ENCODE data around the gene PSEN1. TPM values are rescaled to one million over a fixed set of nuclear protein-coding genes. Genes with fewer than 3 reads are reported as not detected.

Gene PSEN1
- total RNA-seq, 4 donors from 2014 or later, result 46.5 to 90.9 (median 62.0) TPM

DNA sequence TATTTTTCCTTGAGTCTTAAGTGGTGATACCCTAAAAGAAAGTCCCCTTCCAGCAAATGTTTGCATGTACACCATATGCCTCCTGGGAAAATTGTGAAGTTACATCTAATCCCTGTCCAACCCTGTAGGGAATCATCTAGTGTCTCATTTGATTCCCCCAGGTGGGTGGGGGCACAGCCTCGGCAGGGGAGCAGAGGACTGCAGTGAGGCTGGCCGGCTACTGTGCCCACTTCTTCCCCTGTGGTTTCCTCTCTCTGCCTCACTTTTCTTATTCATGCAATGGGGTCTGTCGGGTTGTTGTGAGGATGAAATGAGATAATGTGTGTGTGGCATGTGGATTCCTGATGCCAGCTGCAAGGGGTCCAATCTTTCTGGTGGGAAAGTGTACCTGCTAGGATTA lies 107.0 kb downstream of the PSEN1 start:
- WGBS, result 83% methylated on average over 3 of the region's 3 CpGs

DNA sequence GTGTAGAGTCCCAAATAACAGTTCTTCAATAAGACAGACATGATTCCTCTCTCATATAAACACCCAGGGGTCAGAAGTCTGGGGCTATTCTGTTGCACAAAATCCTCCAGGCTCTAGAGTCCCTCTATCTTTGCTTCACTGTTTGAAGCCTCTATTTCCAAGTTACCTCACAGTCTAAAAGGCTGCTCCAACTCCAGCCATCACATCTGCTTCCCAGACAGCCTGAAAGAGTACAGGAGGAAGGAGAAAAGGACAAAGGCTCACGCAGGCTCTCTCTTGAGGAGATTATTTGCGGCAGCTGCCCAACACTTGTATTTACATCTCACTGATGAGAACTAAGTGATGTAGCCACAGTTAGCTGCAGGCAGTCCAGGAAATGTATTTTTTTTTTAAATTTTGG lies 107.4 kb downstream of the PSEN1 start:
- Histone ChIP-seq H3K4me3 (no peak overlapping the region), H3K4me1 (peaks cover 48% of the 10 kb centered on the region), H3K9me3 (no peaks in the 10 kb centered on the region), H3K27ac (no peak overlapping the region), H3K36me3 (no peaks in the 10 kb centered on the region), H3K27me3 (peaks cover 7% of the 10 kb centered on the region)
- no peak for DNase-seq (ENCODE audit: low spot score in 2 of 2)
- WGBS, result 100% methylated on average over 2 of the region's 2 CpGs
- TF ChIP-seq POLR2A (IDR thresholded peaks at IDR 0.05) (no peak), POLR2AphosphoS5 (IDR thresholded peaks at IDR 0.05) (no peak), EP300 (IDR thresholded peaks at IDR 0.05) (no peak)
- TF ChIP-seq, protein P1, sequence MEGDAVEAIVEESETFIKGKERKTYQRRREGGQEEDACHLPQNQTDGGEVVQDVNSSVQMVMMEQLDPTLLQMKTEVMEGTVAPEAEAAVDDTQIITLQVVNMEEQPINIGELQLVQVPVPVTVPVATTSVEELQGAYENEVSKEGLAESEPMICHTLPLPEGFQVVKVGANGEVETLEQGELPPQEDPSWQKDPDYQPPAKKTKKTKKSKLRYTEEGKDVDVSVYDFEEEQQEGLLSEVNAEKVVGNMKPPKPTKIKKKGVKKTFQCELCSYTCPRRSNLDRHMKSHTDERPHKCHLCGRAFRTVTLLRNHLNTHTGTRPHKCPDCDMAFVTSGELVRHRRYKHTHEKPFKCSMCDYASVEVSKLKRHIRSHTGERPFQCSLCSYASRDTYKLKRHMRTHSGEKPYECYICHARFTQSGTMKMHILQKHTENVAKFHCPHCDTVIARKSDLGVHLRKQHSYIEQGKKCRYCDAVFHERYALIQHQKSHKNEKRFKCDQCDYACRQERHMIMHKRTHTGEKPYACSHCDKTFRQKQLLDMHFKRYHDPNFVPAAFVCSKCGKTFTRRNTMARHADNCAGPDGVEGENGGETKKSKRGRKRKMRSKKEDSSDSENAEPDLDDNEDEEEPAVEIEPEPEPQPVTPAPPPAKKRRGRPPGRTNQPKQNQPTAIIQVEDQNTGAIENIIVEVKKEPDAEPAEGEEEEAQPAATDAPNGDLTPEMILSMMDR (IDR thresholded peaks at IDR 0.05), result no peak

More for the DNA sequence above, 107.0 kb downstream of the PSEN1 start:
- H3K36me3 ChIP-seq, result no peaks in the 10 kb centered on the region
- no peak overlapping the region for H3K4me3 ChIP-seq
- no peaks in the 10 kb centered on the region for H3K9me3 ChIP-seq
- H3K27me3 ChIP-seq, result peaks cover 7% of the 10 kb centered on the region
- DNase-seq (ENCODE audit: low spot score in 2 of 2), result no peak
- no peak for TF ChIP-seq POLR2AphosphoS5 (IDR thresholded peaks at IDR 0.05)
- TF ChIP-seq, protein P1 (IDR thresholded peaks at IDR 0.05), result no peak
- TF ChIP-seq POLR2A (IDR thresholded peaks at IDR 0.05), result no peak
- TF ChIP-seq EP300 (IDR thresholded peaks at IDR 0.05), result no peak
- peaks cover 52% of the 10 kb centered on the region for H3K4me1 ChIP-seq
- H3K27ac ChIP-seq, result no peak overlapping the region

DNA sequence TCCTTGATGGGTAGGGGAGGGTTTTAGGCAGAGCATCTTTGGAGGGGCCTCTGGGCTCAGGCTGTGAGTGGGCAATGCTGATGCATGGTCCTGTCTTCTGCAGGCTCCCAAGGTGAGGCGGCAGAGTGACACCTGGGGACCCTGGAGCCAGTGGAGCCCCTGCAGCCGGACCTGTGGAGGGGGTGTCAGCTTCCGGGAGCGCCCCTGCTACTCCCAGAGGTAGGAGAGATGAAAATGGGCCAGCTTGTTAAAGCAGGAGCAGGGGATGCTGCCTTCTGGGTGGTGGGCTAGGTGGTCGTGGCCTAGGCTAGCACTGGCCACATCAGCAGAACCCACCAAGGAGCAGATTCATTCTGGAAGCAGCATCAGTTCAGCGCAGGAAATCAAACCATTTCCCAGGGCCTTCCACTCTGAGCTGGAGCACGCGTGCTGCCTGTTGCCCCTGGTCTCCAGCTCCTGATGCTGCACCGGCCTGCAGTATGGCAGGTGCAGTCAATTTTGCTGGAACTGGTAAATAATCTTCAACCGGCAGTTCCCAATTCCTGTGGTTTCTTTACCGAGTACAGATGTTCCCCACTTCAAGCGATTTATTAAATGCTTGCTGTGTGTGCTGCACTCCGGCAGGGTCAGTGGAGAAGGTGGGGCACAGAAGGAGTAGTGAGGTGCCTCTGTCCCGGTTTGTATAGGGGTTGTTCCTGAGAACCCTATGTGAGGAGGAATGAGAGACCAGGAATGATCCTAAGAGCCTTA lies 108.4 kb downstream of the PSEN1 start:
- Histone ChIP-seq H3K9me3 (no peaks in the 10 kb centered on the region), H3K27ac (no peak overlapping the region), H3K27me3 (peaks cover 4% of the 10 kb centered on the region), H3K36me3 (no peaks in the 10 kb centered on the region), H3K4me3 (no peak overlapping the region), H3K4me1 (peaks cover 39% of the 10 kb centered on the region)
- no peak for DNase-seq (ENCODE audit: low spot score in 2 of 2)
- no peak for TF ChIP-seq POLR2AphosphoS5 (IDR thresholded peaks at IDR 0.05)
- TF ChIP-seq POLR2A (IDR thresholded peaks at IDR 0.05), result no peak
- 83% methylated on average over 12 of the region's 14 CpGs for WGBS

DNA sequence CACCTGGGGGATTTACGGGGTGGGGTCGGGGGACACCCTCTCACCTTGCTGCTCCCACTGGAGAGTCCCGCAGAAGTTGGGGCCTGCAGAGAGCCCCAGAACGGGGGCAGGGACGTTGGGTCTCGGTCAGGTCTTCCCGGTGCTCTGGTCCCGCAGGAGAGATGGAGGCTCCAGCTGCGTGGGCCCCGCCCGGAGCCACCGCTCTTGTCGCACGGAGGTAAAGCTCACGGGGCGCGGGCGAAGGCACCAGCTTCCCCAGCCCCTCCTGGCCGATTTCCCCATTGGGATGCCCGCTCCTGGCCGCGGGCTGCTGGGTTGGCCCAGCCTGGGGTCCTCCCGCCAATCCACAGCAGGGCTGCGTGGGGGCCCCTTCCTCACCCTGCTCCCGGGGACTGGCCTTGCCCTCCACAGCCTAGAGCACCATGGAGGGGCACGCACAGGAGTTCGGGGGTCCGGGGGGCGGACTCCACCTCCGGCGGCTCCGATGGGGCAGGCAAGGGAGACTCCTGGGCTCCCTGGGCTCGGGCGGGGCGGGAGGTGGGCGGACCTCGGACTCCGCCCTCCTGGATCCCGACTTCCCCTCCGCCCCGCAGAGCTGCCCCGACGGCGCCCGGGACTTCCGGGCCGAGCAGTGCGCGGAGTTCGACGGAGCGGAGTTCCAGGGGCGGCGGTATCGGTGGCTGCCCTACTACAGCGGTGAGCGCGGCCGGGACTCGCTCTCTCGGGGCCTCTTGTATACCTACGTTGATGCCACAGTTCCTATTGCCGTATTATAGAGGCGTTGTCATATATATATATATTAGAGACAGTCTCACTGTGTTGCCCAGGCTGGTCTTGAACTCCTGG lies 109.4 kb downstream of the PSEN1 start:
- Histone ChIP-seq H3K4me3 (peak overlapping the region; percentile 49), H3K4me1 (peaks cover 30% of the 10 kb centered on the region), H3K27me3 (no peaks in the 10 kb centered on the region), H3K9me3 (no peaks in the 10 kb centered on the region), H3K27ac (no peak overlapping the region), H3K36me3 (peaks cover 4% of the 10 kb centered on the region)
- WGBS, result 37% methylated on average over 32 of the region's 64 CpGs
- no peak for TF ChIP-seq POLR2A (IDR thresholded peaks at IDR 0.05)
- no peak for TF ChIP-seq POLR2AphosphoS5 (IDR thresholded peaks at IDR 0.05)
- TF ChIP-seq, protein P1 (IDR thresholded peaks at IDR 0.05), result no peak
- no peak for TF ChIP-seq EP300 (IDR thresholded peaks at IDR 0.05)
- no peak for DNase-seq (ENCODE audit: low spot score in 2 of 2)

DNA sequence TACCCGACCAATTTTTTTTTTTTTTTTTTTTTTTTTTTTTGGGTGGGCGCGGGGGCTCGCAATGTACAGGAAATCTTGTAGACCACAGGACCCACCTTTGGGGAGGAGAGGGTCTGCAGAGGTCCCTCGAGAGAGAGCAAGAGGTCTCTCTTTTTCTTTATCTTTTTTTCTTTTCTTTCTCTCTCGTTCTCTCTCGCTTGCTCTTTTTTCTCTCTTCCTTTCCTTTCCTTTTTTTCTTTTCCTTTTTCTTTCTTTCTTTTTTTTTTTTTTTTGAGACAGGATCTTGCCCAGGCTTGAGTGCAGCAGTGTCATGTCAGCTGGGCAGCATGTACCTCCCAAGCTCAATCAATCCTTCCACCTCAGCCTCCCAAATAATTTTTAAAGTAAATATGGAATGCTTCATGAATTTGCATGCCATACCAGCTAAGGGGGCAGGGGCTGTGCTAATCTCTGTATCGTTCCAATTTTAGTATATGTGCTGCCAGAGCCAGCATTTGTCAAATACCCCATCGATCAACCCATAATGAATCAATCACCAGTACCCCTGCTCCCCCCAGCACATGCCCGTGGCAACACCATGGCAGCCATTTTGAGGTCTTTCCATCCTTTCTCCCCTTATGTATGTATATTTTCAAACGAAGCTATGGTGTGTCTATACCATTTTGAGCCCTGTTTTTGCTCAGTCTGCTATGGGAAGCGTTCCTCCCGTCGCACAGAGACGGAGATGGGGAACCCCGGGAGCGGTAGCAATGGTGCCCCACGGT lies 110.3 kb downstream of the PSEN1 start:
- H3K4me3 ChIP-seq, result peak overlapping the region; percentile 49
- no peak for DNase-seq (ENCODE audit: low spot score in 2 of 2)
- H3K9me3 ChIP-seq, result no peaks in the 10 kb centered on the region
- WGBS, result 74% methylated on average over 18 of the region's 18 CpGs
- H3K36me3 ChIP-seq, result peaks cover 13% of the 10 kb centered on the region
- H3K27ac ChIP-seq, result no peak overlapping the region
- H3K27me3 ChIP-seq, result no peaks in the 10 kb centered on the region
- TF ChIP-seq EP300 (IDR thresholded peaks at IDR 0.05) (no peak), POLR2AphosphoS5 (IDR thresholded peaks at IDR 0.05) (no peak), POLR2A (IDR thresholded peaks at IDR 0.05) (no peak)
- TF ChIP-seq, protein P1 (IDR thresholded peaks at IDR 0.05), result no peak
- peaks cover 21% of the 10 kb centered on the region for H3K4me1 ChIP-seq

All from suprapubic skin (tissue), 4 donors.